Thyroid gland (tissue), 4 donors: ENCODE measurements around the gene CHAF1A.

Experiments used
- POLR2A ChIP-seq, 2 donors: fragments of 450-650 bp; IDR thresholded peaks; one replicate each; pipeline ENCODE4 v1.6.1; 2017; ENCODE audit warnings: antibody characterized with exemption in 2 of 2, mild to moderate bottlenecking in 2 of 2, moderate library complexity in 1 of 2
- TF ChIP-seq, protein P1 (sequence below), 6 experiments: fragments of 200-600 bp in 3 of 6; fragments of 450-650 bp in 3 of 6; sonication (generic) in 3 of 6; IDR thresholded peaks; one replicate each; pipeline ENCODE4 v1.5.1; 2016 to 2019; ENCODE audit warnings: antibody characterized with exemption in 6 of 6, mild to moderate bottlenecking in 2 of 6, inconsistent platforms in 1 of 6, moderate library complexity in 1 of 6

DNA sequence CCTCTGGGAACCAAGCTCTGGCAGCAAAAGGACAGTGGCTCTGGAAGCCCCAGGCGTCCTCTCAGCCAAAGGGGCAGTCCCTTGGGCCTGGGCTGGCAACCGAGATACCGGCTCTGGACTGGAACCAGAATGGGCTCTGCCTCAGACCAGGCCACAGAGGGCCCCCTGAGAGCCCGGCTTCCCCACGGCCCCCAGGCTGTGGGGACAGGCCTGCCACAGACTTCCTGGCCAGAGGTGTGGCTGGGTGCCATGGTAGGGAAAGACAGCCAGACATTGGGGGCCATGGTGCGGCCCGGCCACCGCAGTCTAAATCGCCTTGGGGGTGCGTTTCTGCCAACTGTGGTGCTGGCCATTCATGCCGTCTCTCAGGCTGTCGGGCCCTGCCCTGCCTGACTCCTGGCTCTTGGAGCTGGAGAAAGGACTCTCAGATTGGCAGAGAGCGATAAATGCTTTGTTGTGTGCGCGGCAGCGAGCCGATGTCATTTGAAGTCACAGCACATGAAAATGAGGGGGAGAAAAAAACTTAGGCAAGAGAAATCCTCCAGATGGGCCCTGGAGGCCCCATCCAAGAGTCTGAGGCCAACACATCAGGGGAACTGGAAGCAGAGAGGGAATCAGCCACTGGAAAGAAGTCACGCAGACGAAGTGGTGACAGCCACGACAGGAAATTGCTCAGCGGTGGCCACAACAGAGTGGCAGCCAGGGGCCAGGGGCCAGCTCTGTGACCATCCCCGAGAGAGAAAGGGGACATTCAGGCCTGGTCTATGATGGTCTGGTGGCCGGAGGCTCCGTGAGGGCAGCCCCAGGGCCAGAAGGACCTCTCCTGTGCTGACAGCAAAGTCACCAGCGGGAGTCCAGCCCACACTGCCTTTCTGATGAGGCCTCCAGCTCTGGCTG lies 28.6 kb upstream of the CHAF1A start:
- TF ChIP-seq, protein P1, sequence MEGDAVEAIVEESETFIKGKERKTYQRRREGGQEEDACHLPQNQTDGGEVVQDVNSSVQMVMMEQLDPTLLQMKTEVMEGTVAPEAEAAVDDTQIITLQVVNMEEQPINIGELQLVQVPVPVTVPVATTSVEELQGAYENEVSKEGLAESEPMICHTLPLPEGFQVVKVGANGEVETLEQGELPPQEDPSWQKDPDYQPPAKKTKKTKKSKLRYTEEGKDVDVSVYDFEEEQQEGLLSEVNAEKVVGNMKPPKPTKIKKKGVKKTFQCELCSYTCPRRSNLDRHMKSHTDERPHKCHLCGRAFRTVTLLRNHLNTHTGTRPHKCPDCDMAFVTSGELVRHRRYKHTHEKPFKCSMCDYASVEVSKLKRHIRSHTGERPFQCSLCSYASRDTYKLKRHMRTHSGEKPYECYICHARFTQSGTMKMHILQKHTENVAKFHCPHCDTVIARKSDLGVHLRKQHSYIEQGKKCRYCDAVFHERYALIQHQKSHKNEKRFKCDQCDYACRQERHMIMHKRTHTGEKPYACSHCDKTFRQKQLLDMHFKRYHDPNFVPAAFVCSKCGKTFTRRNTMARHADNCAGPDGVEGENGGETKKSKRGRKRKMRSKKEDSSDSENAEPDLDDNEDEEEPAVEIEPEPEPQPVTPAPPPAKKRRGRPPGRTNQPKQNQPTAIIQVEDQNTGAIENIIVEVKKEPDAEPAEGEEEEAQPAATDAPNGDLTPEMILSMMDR (IDR thresholded peaks at IDR 0.05): no peak
- TF ChIP-seq POLR2A (IDR thresholded peaks at IDR 0.05): no peak
